NCI-H345 treated with DMSO at 0.1 percent for 48 hours (cell line): ENCODE data around the gene CCDC15.
"Not testable (repeated sequence)": the region's sequence is repeated elsewhere in the genome, so short reads cannot be mapped to it uniquely, and the experiment has no call there.

Source experiments
- DNase-seq: peaks from one replicate; lab custom pipeline; 2025; ENCODE audit not compliant: unreplicated experiment; lab: John Stamatoyannopoulos, UW

Gene CCDC15

DNA sequence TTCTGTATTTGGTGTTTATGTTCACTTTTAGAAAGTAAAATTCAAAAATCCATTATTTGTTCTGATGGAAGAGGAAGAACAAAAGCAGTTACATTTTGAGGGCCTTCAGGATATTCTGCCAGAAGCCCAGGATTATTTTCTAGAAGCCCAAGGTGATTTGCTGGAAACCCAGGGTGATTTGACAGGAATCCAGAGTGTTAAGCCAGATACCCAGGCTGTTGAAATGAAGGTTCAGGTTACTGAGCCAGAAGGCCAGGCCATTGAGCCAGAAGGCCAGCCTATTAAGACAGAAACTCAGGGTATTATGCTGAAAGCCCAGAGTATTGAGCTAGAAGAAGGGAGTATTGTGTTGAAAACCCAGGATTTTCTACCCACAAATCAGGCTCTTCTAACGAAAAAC, 33.1 kb downstream of the CCDC15 start:
- DNase-seq = no peak

DNA sequence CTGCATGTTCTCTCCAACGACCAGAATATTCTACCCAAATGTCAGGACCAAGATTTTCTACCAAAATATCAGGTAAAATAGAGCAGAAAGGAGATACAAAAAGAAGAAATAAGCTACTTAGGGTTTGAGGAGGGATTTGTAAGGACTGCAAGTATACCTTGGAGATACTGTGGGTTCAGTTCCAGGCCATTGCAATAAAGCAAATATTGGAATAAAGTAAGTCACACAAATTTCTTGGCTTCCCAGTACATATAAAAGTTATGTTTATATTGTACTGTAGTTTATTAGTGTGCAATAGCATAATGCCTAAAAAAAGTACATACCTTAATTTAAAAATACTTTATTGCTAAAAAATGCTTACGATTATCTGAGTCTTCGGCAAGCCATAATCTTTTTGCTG, 34.1 kb downstream of the CCDC15 start:
- no peak for DNase-seq

DNA sequence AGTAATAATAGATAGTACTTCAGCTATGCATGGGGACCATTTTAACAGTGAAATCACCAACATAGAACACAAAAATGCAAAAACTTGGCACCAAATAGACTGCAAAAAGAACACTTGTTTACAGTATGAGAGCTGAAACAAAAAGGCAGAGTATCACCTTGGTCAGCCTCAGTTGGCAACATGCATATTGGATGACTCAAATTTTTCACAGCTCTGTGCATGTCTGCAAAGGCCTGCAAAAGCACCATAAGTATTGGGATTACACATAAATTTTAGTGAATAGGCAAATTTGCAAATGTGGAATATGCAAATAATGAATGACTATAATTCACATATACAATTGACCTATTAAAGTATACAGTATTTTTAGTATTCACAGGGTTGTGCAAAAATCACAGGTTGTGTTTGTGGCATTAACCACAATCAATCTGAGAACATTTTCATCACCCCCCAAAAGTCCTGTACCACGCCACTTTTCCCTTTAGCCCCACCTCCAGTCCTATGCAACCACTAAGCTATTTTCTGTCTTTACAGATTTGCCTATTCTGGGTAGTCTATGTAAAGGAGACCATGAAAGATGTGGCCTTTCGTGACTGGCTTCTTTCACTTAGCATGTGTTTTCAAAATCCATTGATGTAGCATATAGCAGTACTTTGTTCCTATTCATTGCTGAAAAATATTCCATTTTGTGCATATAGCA, 47.2 kb downstream of the CCDC15 start:
- no peak for DNase-seq

DNA sequence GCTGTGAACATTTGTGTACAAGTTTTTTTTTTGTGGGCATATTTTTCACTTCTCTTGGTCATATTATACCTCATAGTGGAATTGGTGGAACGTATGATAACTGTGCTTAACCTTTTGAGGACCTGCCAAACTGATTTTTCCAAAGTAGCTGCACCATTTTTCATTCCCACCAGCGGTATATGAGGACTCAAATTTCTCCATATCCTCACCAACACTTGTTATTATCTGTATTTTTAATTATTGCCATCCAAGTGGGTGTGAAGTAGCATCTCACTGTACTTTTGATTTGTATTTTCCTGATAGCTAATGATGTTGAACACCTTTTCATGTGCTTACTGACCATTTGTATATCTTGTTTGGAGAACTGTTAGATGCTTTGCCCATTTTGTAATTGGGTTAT, 47.8 kb downstream of the CCDC15 start:
- DNase-seq = no peak

DNA sequence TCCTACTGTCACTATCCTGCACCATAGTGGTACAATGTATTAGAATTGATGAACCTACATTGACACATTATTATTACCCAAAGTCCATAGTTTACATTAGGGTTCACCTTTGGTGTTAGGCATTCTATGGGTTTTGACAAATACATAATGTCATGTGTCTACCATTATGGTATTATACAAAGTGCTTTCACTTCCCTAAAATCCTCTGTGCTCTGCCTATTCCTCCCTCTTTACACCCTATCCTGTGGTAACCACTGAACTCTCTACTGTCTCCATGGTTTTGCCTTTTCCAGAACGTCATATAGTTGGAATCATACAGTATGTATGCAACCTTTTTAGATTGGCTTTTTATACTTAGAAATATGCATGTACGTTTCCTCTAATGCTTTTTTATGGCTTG, 51.5 kb downstream of the CCDC15 start:
- no peak for DNase-seq

DNA sequence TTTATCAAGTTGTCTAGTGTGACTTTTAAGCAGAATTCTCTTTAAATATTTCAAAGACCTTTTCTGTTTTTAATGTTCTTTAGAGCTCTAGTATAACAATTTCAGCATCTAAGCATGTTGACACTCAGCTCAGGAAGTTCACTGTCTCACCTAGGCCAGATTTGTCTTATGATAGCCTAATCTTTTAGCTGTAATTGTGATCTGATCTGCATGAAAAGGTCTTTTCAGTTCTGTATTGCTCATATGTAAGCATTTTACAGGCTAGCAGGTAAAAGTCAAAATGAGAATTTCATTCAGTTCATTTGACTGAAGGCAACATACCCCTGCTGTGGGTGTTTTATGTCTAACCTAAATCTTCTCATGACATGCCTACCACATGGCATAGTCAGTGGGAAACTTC, 62.4 kb downstream of the CCDC15 start:
- DNase-seq = no peak

DNA sequence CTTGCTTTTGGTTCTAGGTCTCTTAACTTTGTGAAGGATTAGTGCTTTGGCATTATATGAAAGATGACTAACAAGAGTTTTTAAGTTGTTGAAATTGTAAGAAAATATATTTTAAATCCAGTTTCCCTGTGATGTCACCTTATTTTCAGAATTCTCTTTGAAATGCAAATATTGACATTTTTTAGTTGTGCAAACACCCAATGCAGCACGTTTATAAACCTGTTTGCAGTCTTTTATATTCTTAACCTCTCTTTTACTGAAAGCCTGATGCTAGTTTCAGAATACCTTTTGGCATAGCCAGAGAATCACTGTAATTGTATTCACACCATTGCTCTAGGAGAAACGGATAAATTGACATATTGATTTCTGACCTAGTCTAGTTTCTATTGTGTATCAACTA, 66.3 kb downstream of the CCDC15 start:
- DNase-seq = no peak

DNA sequence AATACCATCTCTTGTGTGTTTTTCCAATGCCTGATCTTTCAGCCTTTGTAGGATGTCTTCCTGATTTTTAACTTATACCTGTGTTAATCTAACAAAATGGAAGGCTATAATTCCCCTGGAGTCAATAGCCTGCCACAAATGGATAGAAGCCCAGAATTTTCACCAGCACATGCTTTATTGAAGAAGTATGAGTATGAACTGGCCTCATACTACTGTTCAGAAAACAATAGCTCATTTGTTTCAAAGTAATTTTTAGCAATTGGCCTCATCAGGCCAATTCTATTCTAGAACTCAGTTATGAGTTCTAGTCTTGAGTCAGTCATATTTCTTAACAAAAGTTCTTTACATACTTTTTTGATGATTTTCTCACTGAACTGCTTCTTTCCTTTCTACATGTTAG, 68.5 kb downstream of the CCDC15 start:
- no peak for DNase-seq

DNA sequence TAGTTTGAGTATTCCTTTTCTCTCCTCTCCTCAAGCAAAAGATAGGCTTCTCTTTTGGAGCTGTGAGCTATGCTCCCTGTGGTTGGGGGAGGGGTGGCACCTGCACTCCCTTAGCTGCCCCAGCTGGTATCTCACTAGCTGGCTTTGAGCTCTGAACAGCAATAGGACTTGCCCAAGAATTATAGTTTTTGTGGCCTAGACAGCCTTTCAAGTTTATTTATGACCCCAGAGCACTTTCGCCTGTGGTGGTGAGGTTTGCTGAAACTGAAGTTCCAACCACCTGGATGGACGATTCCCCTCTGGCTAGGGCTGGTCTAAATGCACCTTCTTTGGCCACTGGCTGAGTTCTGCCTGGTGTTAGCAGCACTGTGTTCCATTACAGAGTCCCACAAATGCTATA, 72.0 kb downstream of the CCDC15 start:
- no peak for DNase-seq

DNA sequence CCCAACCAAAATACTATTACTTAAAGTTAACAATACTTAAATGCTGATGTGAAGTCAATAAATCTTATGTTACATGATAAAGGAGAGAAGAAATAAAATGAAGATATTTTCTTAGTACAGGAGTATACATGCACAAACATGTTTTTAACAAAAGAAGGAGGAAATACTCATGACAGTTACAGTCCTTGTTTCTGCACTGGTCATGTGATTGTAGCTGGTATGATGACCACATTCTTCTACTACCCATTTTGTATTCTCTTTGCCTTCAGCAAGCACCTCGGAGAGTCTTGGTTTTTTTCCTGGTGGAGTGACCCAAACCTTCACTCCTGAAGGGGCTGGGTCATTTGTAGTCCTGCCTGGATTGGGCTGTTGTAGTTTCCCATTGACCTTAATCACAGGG, 75.4 kb downstream of the CCDC15 start:
- DNase-seq = not testable (repeated sequence)

DNA sequence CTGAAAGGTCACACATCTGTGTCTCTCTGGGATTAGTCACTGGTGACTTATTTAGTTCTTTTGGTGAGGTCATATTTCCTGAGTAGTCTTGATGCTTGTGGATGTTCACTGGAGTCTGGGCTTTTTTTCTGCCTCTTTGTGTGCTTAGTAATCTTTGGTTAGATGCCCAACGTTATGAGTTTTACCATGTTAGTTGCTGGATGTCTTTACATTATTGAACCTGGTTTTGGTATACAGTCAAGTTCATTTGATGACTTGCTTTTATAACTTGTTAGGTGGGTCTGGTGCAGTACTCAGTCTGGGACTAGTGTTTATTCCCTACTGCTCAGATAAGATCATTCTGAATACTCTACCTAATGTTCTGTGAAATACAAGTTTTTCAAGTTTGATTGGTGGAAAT, 82.9 kb downstream of the CCDC15 start:
- DNase-seq = no peak

DNA sequence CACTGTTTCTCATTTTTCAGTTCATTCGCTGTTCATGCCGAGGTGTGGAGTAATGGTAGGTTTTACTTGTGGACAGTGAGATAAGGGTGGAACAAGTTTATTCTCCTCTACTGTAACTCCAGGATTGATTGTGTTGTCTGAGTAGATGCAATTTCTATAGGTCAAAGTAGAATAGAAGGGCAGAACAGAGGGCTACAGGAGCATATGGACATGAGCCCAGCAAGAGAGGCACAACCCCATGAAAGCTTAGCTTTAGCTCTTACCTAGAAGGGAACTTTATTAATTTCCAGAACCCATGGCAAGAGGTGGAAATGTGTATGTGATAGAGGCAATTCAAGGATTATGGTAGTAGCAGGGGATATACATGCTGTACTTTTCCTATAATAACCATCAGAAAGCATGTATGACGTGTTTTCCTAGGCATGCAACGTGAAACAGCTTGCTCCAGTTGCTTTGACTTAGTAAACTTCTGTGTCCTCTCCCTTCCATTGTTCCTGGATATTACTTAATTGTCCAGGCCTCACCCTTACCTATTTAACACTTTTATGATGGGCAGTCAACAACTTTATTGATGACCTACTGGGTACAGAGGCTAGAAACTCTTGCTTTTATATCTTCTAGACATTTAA, 95.3 kb downstream of the CCDC15 start:
- no peak for DNase-seq

DNA sequence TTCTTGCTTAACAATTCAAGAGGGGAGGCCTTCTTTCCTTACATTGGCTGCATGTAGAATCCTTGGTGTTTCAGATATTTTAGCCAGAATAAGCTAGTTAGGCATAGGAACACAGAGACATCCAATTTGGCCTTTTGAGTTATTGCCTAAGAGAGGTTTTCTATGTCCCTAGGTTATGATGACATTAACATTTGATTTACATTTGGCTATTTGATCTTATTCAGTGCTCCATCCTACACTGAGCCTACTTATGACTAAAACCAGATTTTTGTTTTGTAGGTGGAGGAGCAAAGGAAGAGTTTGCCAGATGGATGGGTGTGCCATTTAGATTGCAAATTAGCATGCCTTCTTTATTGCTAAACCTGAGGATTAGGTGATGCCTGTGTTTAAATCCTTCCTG, 98.0 kb downstream of the CCDC15 start:
- DNase-seq = no peak

DNA sequence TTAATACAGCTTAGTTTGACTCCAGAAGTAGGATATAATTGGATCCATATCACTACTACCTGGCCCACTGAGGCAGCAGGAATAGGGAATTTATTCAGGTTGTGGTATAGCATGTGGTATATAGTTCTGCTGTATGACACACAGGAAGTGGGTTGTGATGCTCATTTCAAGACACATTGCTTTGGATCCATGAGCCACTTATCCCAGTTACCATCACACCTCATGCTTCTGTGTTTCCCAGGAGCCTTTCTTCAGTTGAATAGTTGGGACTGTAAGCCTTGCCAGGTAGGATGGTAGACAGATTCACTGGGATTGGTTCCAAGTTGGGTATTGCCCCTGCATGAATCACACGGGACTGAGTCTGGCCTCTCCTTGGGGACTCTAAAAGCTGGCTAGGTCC, 99.2 kb downstream of the CCDC15 start:
- no peak for DNase-seq

DNA sequence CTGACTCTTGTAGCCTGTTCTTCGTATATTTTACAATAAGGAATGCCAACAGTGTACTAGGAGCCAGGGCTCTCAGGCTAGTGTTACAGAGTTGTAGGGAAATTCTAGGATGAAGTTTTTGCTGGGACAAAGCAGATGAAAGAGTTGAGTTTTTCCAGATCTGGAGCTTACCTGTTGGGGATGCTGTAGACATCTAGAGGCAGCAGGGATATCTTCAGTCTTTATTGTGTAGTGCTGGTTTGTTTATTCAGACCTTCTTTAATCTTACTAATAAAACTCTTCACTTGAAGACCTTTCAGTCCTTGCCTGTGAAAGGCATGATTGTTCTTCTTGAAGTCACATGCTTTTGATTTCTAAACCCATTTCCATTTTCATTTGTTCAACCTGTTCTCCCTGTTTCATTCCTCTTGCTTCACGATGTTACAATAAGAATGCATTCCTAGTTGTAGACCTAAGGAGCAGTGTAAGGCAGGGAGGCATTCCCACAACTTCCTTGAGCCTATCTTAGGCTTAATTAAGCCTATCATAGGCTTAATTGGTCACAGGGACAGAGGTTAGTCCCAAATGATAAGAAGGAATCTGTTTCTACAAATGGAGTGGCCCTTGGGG, 101.2 kb downstream of the CCDC15 start:
- no peak for DNase-seq

DNA sequence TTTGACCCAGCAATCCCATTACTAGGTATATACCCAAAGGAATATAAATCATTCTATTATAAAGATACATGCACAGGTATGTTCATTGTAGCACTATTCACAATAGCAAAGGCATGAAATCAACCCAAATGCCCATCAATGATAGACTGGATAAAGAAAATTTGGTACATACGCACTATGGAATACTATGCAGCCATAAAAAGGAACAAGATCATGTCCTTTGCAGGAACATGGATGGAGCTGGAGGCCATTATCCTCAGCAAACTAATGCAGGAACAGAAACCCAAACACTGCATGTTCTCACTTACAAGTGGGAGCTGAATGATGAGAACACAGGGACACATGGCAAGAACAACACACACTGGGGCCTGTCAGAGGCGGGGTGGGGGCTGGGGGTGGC, 102.1 kb downstream of the CCDC15 start:
- not testable (repeated sequence) for DNase-seq

DNA sequence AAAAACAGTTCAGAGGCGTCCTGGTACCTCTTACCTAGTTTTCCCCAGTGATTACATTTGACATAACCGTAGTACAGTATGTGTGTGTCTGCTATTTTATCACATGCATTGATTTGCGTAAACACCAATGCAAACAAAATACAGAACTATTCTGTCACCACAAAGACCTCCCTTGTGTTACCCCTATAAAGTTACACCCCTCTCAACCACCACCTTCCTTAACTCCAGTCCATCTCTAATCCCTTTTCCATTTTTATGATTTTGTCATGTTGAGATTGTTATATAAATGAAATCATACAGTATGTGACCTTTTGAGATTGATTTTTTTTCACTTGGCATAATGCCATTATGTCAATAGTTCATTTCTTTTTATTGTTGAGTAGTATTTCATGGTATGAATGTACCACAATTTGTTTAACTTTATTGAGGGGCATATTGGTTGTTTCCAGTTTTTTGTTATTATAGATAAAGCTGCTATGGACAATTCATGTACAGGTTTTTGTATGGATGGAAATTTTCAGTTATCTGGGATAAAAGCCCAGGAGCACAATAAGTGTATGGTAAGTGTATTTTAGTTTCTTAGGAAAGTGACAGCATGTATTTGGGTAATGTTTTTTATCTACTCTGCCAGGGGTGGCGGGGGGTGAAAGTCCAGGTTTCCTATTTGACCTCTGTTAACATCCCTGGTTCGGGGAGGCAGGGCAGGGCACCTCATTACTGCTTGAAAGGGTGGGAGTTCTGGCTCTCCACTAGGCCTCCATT, 103.1 kb downstream of the CCDC15 start:
- DNase-seq = no peak

DNA sequence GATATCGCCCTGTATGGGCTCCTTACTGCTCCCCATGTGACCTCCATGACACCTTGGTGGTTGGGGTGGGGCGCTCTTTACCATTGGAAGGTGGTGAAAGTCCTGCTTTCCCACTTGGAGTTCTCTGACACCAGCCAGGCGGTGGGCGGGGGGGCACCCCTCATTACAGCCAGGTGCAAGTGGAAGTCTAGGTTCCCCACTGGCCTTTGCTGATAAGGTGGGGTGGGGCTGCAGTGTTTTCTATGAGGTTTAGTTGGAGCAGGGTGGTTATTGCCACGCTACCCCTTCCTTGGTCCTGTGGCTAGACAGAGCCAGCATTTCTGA, 103.7 kb downstream of the CCDC15 start:
- no peak for DNase-seq

DNA sequence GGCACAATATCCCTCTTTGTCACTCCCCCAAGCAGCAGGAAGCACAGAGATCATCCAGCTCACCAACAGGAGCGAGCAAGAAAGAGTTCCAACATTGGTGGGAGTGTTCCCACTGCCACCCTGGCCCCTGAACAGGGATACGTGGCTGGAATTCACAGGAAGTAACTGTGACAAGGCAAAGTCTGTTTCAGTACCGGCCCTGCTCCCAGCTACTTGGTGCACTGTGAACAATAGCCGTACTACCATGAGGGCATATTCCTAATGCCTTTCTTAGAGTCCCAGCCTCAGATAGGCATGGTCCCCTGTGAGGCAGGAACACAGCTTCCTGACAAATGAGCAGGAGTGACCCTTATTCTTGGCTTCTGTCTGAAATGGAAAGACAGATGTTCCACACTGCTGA, 107.3 kb downstream of the CCDC15 start:
- no peak for DNase-seq

DNA sequence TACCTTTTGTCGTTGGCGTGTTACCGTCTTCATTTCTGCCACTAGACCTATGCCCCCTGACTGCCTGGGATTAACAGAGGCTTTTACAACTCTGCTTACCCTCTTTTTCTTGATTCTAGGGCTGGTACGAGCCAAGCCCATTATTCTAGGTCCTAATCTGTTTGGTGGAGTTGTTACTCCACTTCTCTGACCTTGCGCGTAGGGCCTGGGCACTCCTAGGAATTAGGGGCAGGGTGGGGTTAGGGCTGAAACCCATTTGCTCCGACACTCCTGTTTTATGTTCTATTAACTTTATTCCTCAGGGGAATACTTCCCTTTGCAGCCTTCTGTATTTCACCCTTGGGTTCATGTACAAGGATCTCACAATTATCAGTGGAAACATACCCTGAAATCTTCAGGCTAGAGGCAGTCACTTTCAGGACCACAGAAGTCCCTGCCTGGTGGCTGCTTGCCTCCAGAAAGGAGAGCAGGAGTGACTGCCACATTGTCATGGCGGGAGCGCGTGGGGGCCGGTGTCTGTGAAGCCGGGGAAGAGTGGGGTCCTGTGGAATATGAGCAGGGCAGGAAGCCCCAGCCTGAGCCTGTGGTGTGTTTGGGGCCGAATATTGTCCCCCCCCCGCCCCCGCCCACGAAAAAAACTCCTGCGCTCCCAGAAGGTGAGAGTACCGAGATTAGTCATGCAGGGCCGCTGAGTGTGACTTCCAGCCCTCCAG, 108.4 kb downstream of the CCDC15 start:
- DNase-seq = no peak

DNA sequence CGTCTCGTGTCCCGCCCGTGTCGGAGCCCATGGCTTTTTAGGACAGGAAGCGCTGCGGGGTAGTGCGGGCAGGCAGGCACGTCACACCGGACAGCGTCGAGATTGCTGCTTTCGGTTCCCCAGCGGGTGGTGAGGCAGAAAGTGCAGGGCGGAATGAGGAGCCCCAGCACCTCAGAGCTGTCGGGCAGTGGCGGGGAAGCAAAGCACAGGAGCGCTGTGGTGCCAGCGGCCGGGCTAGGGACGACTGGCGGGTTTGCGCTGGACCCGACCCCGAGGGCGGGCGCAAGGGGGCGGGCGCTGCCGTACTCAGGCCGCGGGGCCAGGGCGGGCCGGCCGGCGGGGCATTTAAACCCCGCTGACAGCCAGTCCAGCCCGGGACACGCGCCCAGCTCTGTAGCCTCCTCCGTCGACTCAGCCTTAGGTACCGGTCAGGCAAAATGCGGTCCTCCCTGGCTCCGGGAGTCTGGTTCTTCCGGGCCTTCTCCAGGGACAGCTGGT, 109.0 kb downstream of the CCDC15 start, which contains the start of gene SLC37A2:
TSS of gene SLC37A2 (plus strand) at position 375 of the 498 bp plus-strand sequence. CDS start at position 438, 63 bp downstream.
- DNase-seq = no peak
